Panc1 (cell line): Measurements from ENCODE around the gene FAM131A. TPM values are rescaled to one million over a fixed set of nuclear protein-coding genes. Genes with fewer than 3 reads are reported as not detected.

ENCODE experiments used
- ATAC-seq: fragments of 200-7000 bp; cut with Tn5 transposase; 2 replicates; pipeline ENCODE4 v1.9.1; 2020; ENCODE audit warnings: mild to moderate bottlenecking, moderate library complexity
- BruUV-seq: library from RNA; stranded (reverse); fragments of 400-500 nt; replicated peaks from 2 replicates; lab custom pipeline; 2021; lab: Mats Ljungman, UMichigan
- CTCF ChIA-PET: fragments of 300-600 bp; sonication (Branson Sonifier 250); formaldehyde crosslinking; loops from one replicate; lab custom pipeline; 2022; ENCODE audit warnings: antibody characterized with exemption; lab: Charles Lee
- POLR2A ChIA-PET: fragments of 300-600 bp; sonication (Branson Sonifier 250); formaldehyde crosslinking; loops from one replicate; lab custom pipeline; 2022; ENCODE audit warnings: antibody characterized with exemption; lab: Charles Lee
- DNase-seq: peaks from one replicate; pipeline ENCODE4 v3.0.0-alpha.2; 2010; ENCODE audit warnings: low read depth, low spot score
- H3K27ac ChIP-seq: 2 replicates; pipeline ENCODE4 v1.5.1; 2011; ENCODE audit warnings: mild to moderate bottlenecking, low read length, inconsistent platforms
- H3K27me3 ChIP-seq: fragments of 200-500 bp; sonication (Bioruptor generic); 2 replicates; pipeline ENCODE4 v1.6.0; 2014; ENCODE audit warnings: low read length, inconsistent platforms; ENCODE audit not compliant: control insufficient read depth, insufficient read depth
- H3K36me3 ChIP-seq: fragments of 200-500 bp; sonication (Bioruptor generic); 2 replicates; pipeline ENCODE4 v1.5.1; 2014; ENCODE audit warnings: inconsistent platforms, mild to moderate bottlenecking, low read length, moderate library complexity; ENCODE audit not compliant: control insufficient read depth, insufficient read depth
- H3K4me1 ChIP-seq: 2 replicates; pipeline ENCODE4 v1.5.1; 2011; ENCODE audit warnings: inconsistent platforms, mild to moderate bottlenecking, low read length, moderate library complexity; ENCODE audit not compliant: control insufficient read depth, insufficient read depth
- H3K4me3 ChIP-seq, 2 experiments: 2 replicates each; pipeline ENCODE4 v1.5.1; 2011 to 2012; ENCODE audit warnings: low read depth in 2 of 2, low read length in 2 of 2, mild to moderate bottlenecking in 2 of 2, inconsistent platforms in 1 of 2, moderate library complexity in 1 of 2
- H3K9me3 ChIP-seq: fragments of 200-500 bp; sonication (Bioruptor generic); 2 replicates; pipeline ENCODE4 v1.5.1; 2014; ENCODE audit warnings: low read depth, mild to moderate bottlenecking, inconsistent platforms, low read length, moderate library complexity; ENCODE audit not compliant: control insufficient read depth, insufficient read depth
- CTCF ChIP-seq: fragments of 450-650 bp; IDR thresholded peaks from 2 replicates; pipeline ENCODE4 v1.5.1; 2017; ENCODE audit warnings: mild to moderate bottlenecking
- POLR2AphosphoS5 ChIP-seq: IDR thresholded peaks from 2 replicates; pipeline ENCODE4 v1.6.1; 2012; ENCODE audit warnings: mild to moderate bottlenecking, low read depth, low read length, moderate library complexity
- REST ChIP-seq, 2 experiments: IDR thresholded peaks; 2 replicates each; pipeline ENCODE4 v1.6.1; 2011 to 2012; ENCODE audit warnings: low read depth in 2 of 2, control low read depth in 1 of 2, low read length in 1 of 2, mild to moderate bottlenecking in 1 of 2, moderate library complexity in 1 of 2; ENCODE audit not compliant: insufficient read depth in 1 of 2
- SIN3A ChIP-seq: IDR thresholded peaks from 2 replicates; pipeline ENCODE4 v1.6.1; 2012; ENCODE audit warnings: low read depth, mild to moderate bottlenecking, low read length, moderate library complexity, borderline replicate concordance; ENCODE audit not compliant: insufficient read depth
- TCF7L2 ChIP-seq: IDR thresholded peaks from 2 replicates; pipeline ENCODE4 v1.6.1; 2011; ENCODE audit warnings: mild to moderate bottlenecking, low read depth, low read length, inconsistent platforms
- in situ Hi-C: cut with HindIII; loops from 2 replicates; pipeline ENCODE4 v1.10.0; 2016; ENCODE audit warnings: low sequenced_read_pairs, low pct_unique_long_range_greater_than_20kb
- intact Hi-C: fragments of 100-400 bp; cut with micrococcal nuclease; formaldehyde crosslinking; loops from one replicate; pipeline ENCODE4 v1.10.0; 2022; ENCODE audit not compliant: unreplicated experiment
- total RNA-seq: library from RNA; stranded (reverse); gene quantifications from one replicate; pipeline ENCODE4 v1.2.1, GENCODE V29; 2021; ENCODE audit not compliant: unreplicated experiment

The FAM131A gene
- total RNA-seq, 1 experiment from 2014 or later: 30.1 TPM

GRCh38 chr3:184388164-184388935, 51.0 kb downstream of the FAM131A start:
- ATAC-seq (no peak; the same call in 1 of the 2 replicates), DNase-seq (no peak)
- H3K4me3 ChIP-seq: no peak overlapping the region
- no peak overlapping the region for H3K27ac ChIP-seq
- no peak for TF ChIP-seq CTCF
- no peak for TF ChIP-seq TCF7L2
- TF ChIP-seq SIN3A: no peak
- TF ChIP-seq REST (IDR thresholded peaks at IDR 0.05; ENCODE audit: insufficient read depth in 1 of 2, low read depth in 2 of 2, low read length in 1 of 2): no peak
- TF ChIP-seq POLR2AphosphoS5: no peak
- CTCF ChIA-PET: interaction anchor here (1.4 kb wide), 1 partner anchor 17 kb away, joined by 3 read pairs; no protein-coding TSS in a partner anchor
- H3K9me3 ChIP-seq: no peaks in the 10 kb centered on the region
- in situ Hi-C loops: no loop called here
- H3K36me3 ChIP-seq: no peaks in the 10 kb centered on the region
- no TSS peak for BruUV-seq
- H3K4me1 ChIP-seq: no peaks in the 10 kb centered on the region
- H3K27me3 ChIP-seq: no peaks in the 10 kb centered on the region
- intact Hi-C loops: no loop called here
- POLR2A ChIA-PET: no interaction called here

GRCh38 chr3:184388936-184389230, 51.5 kb downstream of the FAM131A start:
- H3K36me3 ChIP-seq: no peaks in the 10 kb centered on the region
- no peak for TF ChIP-seq SIN3A
- BruUV-seq: no TSS peak
- no peaks in the 10 kb centered on the region for H3K4me1 ChIP-seq
- H3K4me3 ChIP-seq: no peak overlapping the region
- intact Hi-C loops (no loop called here), in situ Hi-C loops (no loop called here)
- DNase-seq (no peak), ATAC-seq (no peak)
- POLR2A ChIA-PET: no interaction called here
- no peak overlapping the region for H3K27ac ChIP-seq
- H3K9me3 ChIP-seq: no peaks in the 10 kb centered on the region
- no peaks in the 10 kb centered on the region for H3K27me3 ChIP-seq
- CTCF ChIA-PET: interaction anchor here (2.0 kb wide), 1 partner anchor 17 kb away, joined by 5 read pairs; no protein-coding TSS in a partner anchor

- in situ Hi-C loops: no loop called here
- no peak for ATAC-seq
Observed at GRCh38 chr3:184389384-184389783, 52.0 kb downstream of the FAM131A start.

More at GRCh38 chr3:184389384-184389783, 52.0 kb downstream of the FAM131A start:
- Histone ChIP-seq H3K4me1 (no peaks in the 10 kb centered on the region), H3K27me3 (no peaks in the 10 kb centered on the region), H3K9me3 (no peaks in the 10 kb centered on the region), H3K4me3 (no peak overlapping the region), H3K27ac (no peak overlapping the region), H3K36me3 (no peaks in the 10 kb centered on the region)
- DNase-seq: no peak
- ChIA-PET CTCF (interaction anchor here (2.0 kb wide), 1 partner anchor 18 kb away, joined by 5 read pairs; no protein-coding TSS in a partner anchor), POLR2A (no interaction called here)
- intact Hi-C loops: no loop called here
- no peak for TF ChIP-seq CTCF
- TF ChIP-seq TCF7L2: no peak
- TF ChIP-seq SIN3A: no peak
- no peak for TF ChIP-seq POLR2AphosphoS5
- no peak for TF ChIP-seq REST (IDR thresholded peaks at IDR 0.05; ENCODE audit: insufficient read depth in 1 of 2, low read depth in 2 of 2, low read length in 1 of 2)
- BruUV-seq: no TSS peak
